ENCODE measurements around the gene ALOX5. TPM values are rescaled to one million over a fixed set of nuclear protein-coding genes. Genes with fewer than 3 reads are reported as not detected.

The ALOX5 gene
- total and polyA plus RNA-seq, 2 of the 4 experiments (the other 2 are of a cell fraction) = not detected

DNA sequence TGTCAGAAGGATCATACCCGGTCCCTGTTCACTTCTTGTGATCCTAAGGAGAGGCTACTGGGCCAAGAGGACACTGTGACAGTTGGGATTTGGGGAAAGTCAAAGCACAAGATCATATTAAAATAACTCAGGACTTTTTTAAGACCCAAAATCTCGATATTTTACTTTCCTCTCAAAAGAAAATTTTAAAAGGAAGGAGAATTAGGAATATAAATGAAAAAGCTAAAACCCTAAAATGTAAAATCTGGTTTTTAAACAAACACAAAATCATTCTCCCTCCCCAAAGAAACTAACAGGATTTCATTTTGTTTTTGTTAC, 36.4 kb downstream of the ALOX5 start:
- Histone ChIP-seq H4K8ac (ENCODE audit: low read depth in 2 of 2, low read length in 2 of 2) (no peak overlapping the region), H3K79me1 (ENCODE audit: low read depth in 1 of 2, low read length in 2 of 2) (no peaks in the 10 kb centered on the region), H2BK120ac (ENCODE audit: low read depth, low read length) (no peak overlapping the region), H3K18ac (ENCODE audit: low read depth, low read length) (no peak overlapping the region), H4K20me1 (ENCODE audit: insufficient read depth, low read length) (no peaks in the 10 kb centered on the region), H3K4me1 (ENCODE audit: control insufficient read depth, insufficient read depth, low read length) (no peaks in the 10 kb centered on the region), H2AFZ (replicated peaks; ENCODE audit: low read length, poor library complexity) (no peak overlapping the region), H2AK5ac (ENCODE audit: low read depth, low read length) (no peak overlapping the region), H3K4ac (ENCODE audit: low read depth, low read length) (no peak overlapping the region), H3K14ac (replicated peaks; ENCODE audit: low read depth, low read length) (no peak overlapping the region), H3K4me3 (ENCODE audit: insufficient read depth, low read depth, low read length) (no peak overlapping the region), H3K56ac (ENCODE audit: extremely low read depth, insufficient read depth, low read length) (no peak overlapping the region), H3K27me3 (ENCODE audit: control insufficient read depth, insufficient read depth, low read length) (peaks cover 2% of the 10 kb centered on the region; the same call in 1 of the 2 replicates), H3K4me2 (ENCODE audit: low read depth, low read length) (no peak overlapping the region), H4K91ac (ENCODE audit: insufficient read depth, low read depth, low read length) (no peak overlapping the region), H3K9ac (ENCODE audit: low read depth, low read length) (no peak overlapping the region), H4K5ac (ENCODE audit: low read depth, low read length) (no peak overlapping the region), H2BK5ac (ENCODE audit: low read depth, low read length, poor library complexity, severe bottlenecking) (no peak overlapping the region), H3K27ac (ENCODE audit: insufficient read depth, low read length) (no peak overlapping the region), H2BK20ac (ENCODE audit: low read depth, low read length) (no peak overlapping the region), H3K23ac (ENCODE audit: low read depth, low read length) (no peak overlapping the region), H3K9me1 (ENCODE audit: insufficient read depth, low read length) (no peaks in the 10 kb centered on the region), H3K9me3 (ENCODE audit: control insufficient read depth, insufficient read depth, low read length) (no peaks in the 10 kb centered on the region), H2AK9ac (replicated peaks; ENCODE audit: low read depth, low read length, poor library complexity) (no peak overlapping the region), H3K36me3 (ENCODE audit: control insufficient read depth, insufficient read depth, low read length) (no peaks in the 10 kb centered on the region), H2BK15ac (ENCODE audit: low read depth, low read length) (no peak overlapping the region)
- POLR2A ChIA-PET (ENCODE audit: unreplicated experiment) = no interaction called here
- DNase-seq = no peak
- TF ChIP-seq CEBPB (IDR thresholded peaks at IDR 0.05; ENCODE audit: low read depth, low read length) (no peak), SMC3 (IDR thresholded peaks at IDR 0.05; ENCODE audit: low read depth, low read length) (no peak), RCOR1 (IDR thresholded peaks at IDR 0.05; ENCODE audit: insufficient replicate concordance, low read length) (no peak), NFE2L2 (IDR thresholded peaks at IDR 0.05; ENCODE audit: low read depth, low read length) (no peak), CHD1 (IDR thresholded peaks at IDR 0.05; ENCODE audit: low read depth, low read length) (no peak), RAD21 (IDR thresholded peaks at IDR 0.05; ENCODE audit: low read length) (no peak)
- TF ChIP-seq, protein P1, sequence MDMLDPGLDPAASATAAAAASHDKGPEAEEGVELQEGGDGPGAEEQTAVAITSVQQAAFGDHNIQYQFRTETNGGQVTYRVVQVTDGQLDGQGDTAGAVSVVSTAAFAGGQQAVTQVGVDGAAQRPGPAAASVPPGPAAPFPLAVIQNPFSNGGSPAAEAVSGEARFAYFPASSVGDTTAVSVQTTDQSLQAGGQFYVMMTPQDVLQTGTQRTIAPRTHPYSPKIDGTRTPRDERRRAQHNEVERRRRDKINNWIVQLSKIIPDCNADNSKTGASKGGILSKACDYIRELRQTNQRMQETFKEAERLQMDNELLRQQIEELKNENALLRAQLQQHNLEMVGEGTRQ (IDR thresholded peaks at IDR 0.05; ENCODE audit: low read depth, low read length) = no peak
- TF ChIP-seq, protein P2, sequence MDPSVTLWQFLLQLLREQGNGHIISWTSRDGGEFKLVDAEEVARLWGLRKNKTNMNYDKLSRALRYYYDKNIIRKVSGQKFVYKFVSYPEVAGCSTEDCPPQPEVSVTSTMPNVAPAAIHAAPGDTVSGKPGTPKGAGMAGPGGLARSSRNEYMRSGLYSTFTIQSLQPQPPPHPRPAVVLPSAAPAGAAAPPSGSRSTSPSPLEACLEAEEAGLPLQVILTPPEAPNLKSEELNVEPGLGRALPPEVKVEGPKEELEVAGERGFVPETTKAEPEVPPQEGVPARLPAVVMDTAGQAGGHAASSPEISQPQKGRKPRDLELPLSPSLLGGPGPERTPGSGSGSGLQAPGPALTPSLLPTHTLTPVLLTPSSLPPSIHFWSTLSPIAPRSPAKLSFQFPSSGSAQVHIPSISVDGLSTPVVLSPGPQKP (IDR thresholded peaks at IDR 0.05; ENCODE audit: borderline replicate concordance, low read depth, low read length) = no peak
- BruUV-seq (replicated peaks) = no TSS peak
- ATAC-seq (ENCODE audit: low read depth) = no peak
- intact Hi-C loops (cut with micrococcal nuclease) = no loop called here
- in situ Hi-C loops (cut with MboI; ENCODE audit: low sequenced_read_pairs) = no loop called here
- no CpG with 5 or more reads among the region's 2 CpGs for WGBS, 2 experiments (ENCODE audit: extremely low coverage in 2 of 2, insufficient read length in 1 of 2)
- CTCF ChIA-PET = no interaction called here
- dilution Hi-C loops (cut with HindIII; ENCODE audit: low sequenced_read_pairs, unreplicated experiment) = no loop called here

Data from IMR-90 (cell line).